Measurements from ENCODE around the gene ASPN.

Gene ASPN

DNA sequence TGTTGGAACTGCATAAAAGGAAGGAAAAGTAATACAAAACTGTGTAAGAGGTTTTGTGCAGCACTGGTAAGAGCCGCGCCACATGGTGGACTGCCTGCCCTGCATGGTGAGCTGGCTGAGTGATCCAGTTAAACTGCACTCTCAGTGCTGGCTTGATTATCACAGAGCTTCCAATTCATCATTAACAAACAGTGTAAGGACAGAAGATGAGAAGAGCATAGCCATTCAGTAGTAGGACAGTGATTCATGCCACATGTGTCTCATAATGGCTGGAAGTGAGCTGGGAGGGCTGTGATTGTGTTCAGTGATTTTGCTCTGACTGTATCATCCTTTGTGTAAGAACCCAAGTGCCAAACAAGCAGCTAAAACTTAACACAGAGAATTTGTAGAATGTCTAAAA lies 14.1 kb downstream of the ASPN start:
- DNase-seq (ENCODE audit: low read depth in 2 of 2): no peak

GRCh38 chr9:92467511-92467910 lies 14.8 kb downstream of the ASPN start:
- DNase-seq (ENCODE audit: low read depth in 2 of 2): no peak

DNA sequence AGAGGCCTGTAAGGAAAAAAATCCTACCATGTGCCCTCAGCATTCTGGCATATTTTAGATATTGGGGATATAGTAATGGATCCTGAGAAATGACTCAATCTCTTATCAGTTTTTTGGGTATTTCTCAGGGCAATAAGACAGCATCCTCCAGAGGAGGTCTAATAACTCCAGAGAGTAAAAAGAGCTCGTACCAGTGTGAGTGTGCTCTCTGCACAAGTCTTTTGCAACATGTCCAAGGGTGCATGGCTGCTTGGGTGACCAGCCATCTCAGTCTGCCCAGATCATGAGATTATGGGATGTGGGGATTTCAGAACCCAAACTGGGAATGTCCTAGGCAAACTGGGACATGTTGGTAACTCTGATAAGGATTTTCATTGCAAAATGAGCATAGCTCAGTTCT lies 15.3 kb downstream of the ASPN start:
- no peak for DNase-seq (ENCODE audit: low read depth in 2 of 2)

GRCh38 chr9:92463984-92464383 lies 18.3 kb downstream of the ASPN start:
- no peak for DNase-seq (ENCODE audit: low read depth in 2 of 2)

DNA sequence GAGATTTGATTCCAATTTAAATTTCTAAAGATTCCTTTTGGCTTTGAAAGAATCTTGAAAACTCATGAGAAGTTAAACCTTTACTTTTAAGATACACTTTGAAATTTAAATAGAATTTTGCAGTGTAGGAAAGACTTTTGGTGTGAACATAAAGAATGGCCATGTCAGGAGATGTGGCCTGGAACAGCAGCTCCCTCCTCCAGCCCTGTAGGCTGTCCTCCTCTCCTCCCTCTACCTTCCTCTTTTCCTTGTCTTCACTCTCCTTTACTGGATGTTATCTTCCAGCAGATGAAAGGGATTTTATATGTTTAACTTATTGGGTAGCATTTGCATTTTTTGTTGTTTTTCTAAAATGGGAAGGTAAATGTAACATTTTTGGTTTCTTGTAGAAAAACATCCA lies 18.9 kb downstream of the ASPN start:
- DNase-seq (ENCODE audit: low read depth in 2 of 2): no peak

DNA sequence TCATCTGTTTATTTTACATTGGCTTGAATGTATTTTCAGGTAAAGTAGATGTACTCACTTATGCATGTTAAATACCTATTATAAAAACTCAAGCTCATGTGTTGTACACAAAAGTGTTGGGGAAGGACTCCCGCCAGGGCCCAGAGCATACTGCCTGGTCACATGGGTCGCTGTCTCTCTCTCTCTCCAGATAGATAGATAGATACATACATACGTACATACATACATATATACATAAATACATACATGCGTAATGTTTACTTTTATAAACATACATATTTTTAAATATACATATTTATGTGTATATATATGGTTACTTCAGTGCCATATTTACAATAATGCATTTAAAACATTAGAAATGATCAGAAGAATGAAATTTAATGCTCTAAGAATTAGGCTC lies 24.7 kb downstream of the ASPN start:
- DNase-seq (ENCODE audit: low read depth in 2 of 2): no peak

DNA sequence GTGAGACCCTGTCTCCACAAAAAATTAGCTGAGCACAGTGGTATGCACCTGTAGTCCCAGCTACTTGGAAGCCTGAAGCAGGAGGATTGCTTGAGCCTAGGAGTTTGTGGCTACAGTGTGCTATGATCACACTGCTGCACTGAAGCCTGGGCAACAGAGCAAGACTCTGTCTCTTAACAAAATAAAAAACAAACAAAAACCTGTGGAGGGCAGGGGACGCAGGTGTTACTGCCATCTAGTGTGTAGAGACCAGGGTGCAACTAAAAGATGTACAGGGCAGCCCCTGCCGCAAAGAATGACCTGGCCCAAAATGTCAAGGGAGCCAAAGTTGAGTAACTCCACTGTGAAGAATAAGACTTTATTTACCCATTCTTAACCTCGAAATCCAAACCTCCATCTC lies 27.1 kb downstream of the ASPN start:
- DNase-seq (ENCODE audit: low read depth in 2 of 2): no peak

DNA sequence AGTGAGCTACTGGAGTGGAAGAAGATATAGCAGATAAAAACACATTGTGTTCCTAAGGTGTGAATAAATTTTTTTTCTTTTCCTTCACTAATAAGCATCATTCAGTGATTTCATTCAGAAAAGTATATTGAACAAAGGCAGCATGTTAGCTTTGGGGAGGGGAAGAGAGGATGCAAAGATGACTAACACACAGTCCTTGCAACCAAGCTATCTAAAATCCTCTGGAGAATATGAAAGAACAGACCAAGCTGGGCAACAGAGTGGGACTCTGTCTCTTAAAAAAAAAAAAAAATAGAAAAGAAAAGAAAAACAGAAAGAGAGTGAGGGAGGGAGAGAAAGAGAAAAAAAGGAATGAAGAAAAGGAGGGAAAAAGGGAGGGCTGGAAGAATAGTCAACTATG lies 35.8 kb downstream of the ASPN start:
- no peak for DNase-seq (ENCODE audit: low read depth in 2 of 2)

DNA sequence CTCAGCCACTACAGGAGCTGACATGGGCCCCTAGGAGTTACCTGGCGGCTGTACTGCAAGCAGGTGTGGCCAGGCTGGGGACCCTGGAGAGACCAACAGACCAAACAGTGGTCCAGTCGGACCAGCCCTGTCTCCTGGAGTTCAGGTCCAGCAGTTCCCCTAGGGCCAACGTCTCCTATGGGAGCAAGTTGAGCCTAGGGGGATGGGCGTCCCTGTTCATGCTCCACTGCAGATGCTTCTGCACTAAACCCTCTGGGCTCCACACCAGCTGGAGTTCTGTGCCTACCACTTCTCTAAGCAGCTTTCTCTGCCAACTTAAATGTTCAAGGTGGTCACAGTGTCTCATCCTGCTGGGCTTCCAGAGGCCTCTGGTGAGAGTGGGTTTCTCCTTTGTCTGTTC lies 37.5 kb downstream of the ASPN start:
- DNase-seq (ENCODE audit: low read depth in 2 of 2): no peak

- DNase-seq (ENCODE audit: low read depth in 2 of 2): no peak
Observed at GRCh38 chr9:92440751-92441046, 41.6 kb downstream of the ASPN start.

GRCh38 chr9:92439921-92440750 lies 42.2 kb downstream of the ASPN start:
- DNase-seq (ENCODE audit: low read depth in 2 of 2): no peak

- DNase-seq (ENCODE audit: low read depth in 2 of 2): no peak
Observed at GRCh38 chr9:92438900-92439526, 43.3 kb downstream of the ASPN start.

DNA sequence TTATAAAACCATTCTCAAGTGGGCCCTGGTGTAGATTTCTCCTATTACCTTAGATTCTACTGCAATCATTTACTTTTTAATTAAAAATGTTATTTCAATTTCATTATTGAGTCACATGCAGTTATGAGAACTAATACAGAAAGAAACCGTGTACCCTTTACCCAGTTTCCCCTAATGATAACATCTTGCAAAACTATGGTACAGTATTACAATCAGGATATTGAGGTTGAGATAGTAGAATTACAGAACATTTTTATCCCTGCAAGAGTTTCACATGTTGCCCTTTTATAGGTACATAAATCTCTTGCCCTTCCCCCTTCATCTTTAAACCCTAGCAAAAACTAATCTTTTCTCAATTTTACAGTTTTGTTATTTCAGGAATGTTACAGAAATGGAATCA lies 47.0 kb downstream of the ASPN start:
- no peak for DNase-seq (ENCODE audit: low read depth in 2 of 2)

DNA sequence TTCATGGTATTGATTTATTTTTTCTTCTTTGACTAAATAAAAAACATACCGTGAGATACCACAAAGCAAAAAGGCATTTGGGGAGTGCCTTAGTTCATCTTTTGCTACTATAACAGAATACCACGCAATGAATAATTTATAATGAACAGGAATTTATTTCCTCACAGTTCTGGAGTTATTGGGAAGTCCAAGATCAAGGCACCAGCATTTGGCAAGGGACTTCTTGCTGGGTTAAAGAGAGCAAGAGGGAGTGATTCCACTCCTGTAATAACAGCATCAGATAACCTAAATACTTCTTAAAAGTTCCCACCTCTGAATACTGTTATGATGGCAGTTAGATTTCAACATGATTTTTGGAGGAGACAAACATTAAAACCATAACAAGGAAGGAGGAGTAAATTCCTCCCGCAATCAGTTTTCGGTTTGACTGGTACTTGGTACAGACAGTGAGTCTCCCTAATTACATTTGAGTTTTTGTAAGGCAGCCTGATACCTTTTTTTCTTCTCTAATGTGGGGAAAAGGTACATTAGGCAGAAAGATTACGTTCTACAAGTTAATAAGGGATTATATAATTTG lies 49.2 kb downstream of the ASPN start:
- no peak for DNase-seq (ENCODE audit: low read depth in 2 of 2)

DNA sequence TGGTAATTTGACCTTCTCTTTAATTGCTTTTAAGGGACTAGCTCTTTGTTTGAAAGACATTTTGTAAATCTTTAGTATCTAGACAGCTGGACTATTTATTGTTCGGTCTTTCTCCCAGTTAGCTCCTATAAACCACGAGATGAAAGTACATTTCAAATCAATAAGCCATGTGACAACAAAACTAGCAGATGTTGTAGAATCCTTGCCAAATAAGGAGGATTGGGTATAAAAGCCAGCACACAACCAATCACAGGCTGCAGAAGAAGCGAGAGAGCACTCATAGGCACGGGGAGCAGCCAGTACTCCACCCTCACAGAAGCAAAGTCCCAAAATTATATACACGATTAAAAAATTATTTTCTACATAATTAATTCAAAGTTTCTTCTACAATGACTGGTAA lies 50.0 kb downstream of the ASPN start:
- DNase-seq (ENCODE audit: low read depth in 2 of 2): no peak

- no peak for DNase-seq (ENCODE audit: low read depth in 2 of 2)
Observed at GRCh38 chr9:92429836-92430235, 52.5 kb downstream of the ASPN start.

GRCh38 chr9:92426501-92427145 lies 55.7 kb downstream of the ASPN start:
- DNase-seq (ENCODE audit: low read depth in 2 of 2): no peak

GRCh38 chr9:92425474-92425873 lies 56.8 kb downstream of the ASPN start:
- no peak for DNase-seq (ENCODE audit: low read depth in 2 of 2)

GRCh38 chr9:92424340-92424739 lies 58.0 kb downstream of the ASPN start, which contains the start of gene OMD:
Gene OMD, minus strand, starts transcription at chr9:92424471. Its CDS starts 6,913 bp downstream, at chr9:92417558.
- no peak for DNase-seq (ENCODE audit: low read depth in 2 of 2)

DNA sequence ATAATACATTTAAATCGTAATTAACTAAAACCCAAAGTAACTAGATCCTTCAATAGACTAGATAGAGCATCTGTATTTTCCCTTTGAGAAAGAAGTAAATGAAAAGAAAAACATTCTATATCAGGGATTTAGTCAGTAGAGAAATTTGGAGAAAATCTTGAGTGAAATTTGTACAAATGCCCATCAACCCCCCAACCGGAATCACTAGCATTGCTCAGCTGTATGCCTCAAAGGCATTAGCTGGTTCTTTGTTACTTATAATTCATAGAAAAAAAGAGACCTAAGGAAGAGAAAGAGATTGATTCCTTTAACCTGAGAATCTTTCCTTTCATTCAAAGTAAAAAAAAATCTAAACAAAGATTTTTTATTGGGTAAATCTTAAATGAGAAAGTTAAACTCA lies 58.7 kb downstream of the ASPN start:
- DNase-seq (ENCODE audit: low read depth in 2 of 2): no peak

- DNase-seq (ENCODE audit: low read depth in 2 of 2): no peak
Observed at GRCh38 chr9:92422611-92423338, 59.5 kb downstream of the ASPN start.

- no peak for DNase-seq (ENCODE audit: low read depth in 2 of 2)
Observed at GRCh38 chr9:92414566-92414965, 67.7 kb downstream of the ASPN start.
